Neural crest cell (in vitro differentiated cells): ENCODE measurements around the gene SLC22A6. TPM values are rescaled to one million over a fixed set of nuclear protein-coding genes. Genes with fewer than 3 reads are reported as not detected.

Source experiments
- DNase-seq: peaks from one replicate; pipeline ENCODE4 v3.0.0; 2021; ENCODE audit warnings: low read depth, mixed read lengths, low spot score
- H3K27ac Mint-ChIP-seq: one replicate; pipeline ENCODE4 v1.8.0; 2021; ENCODE audit warnings: mild to moderate bottlenecking, mixed read lengths; ENCODE audit not compliant: unreplicated experiment
- H3K27me3 Mint-ChIP-seq: 2 replicates; pipeline ENCODE4 v1.8.0; 2021; ENCODE audit warnings: low read depth, mild to moderate bottlenecking, mixed read lengths
- H3K36me3 Mint-ChIP-seq: 2 replicates; pipeline ENCODE4 v1.8.0; 2021; ENCODE audit warnings: low read depth, mild to moderate bottlenecking, mixed read lengths
- H3K4me1 Mint-ChIP-seq: 2 replicates; pipeline ENCODE4 v1.8.0; 2021; ENCODE audit warnings: mixed read lengths
- H3K4me3 Mint-ChIP-seq: one replicate; pipeline ENCODE4 v1.8.0; 2021; ENCODE audit warnings: mild to moderate bottlenecking, mixed read lengths
- H3K9me3 Mint-ChIP-seq: 2 replicates; pipeline ENCODE4 v1.8.0; 2021; ENCODE audit warnings: mixed read lengths
- CTCF ChIP-seq: fragments of 200-600 bp; sonication (generic); conservative IDR thresholded peaks from 2 replicates; pipeline ENCODE4 v1.5.0; 2021; ENCODE audit warnings: antibody characterized with exemption, mild to moderate bottlenecking
- total RNA-seq: library from RNA; stranded (reverse); gene quantifications from 2 replicates; pipeline ENCODE4 v1.2.1, GENCODE V29; 2021

The SLC22A6 gene
- total RNA-seq, 1 donor from 2014 or later = not detected

DNA sequence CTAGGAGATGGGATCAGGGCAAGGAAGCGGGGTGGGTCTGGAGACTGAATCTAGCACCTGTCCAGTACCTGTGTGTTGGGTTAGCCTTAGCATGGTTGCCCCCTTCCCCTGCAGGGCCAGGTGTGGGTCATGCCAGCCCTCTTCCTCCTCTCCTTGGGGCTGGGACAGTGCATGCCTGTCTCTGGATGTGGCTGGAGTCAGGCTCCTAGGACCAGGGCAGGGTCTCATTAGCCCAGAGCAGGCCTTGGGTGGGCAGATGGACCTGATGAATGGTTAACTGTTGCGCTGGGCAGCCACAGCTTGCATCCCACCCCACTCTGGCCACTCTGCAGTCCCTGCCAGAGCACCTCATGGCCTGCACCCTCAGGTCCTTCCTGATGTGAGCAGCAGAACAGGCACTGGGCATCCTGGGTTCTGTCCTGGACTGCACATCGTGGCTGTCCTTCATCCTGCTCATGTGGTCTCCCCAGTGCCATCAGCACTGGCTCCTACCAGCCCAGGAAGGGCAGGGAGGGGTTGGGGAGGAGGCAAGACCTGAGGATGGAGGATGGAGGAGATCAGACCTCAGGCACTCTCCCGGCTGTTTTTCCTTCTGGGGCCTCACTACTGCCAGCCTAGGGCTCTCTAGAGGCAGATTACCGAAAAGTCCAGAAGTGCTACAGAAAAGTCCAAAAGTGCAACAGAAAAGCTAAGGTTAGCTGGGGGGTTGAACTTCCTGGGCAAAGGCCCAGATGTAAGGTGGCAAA, 50.8 kb downstream of the SLC22A6 start:
- no peak overlapping the region for H3K4me3 Mint-ChIP-seq
- peaks cover 26% of the 10 kb centered on the region for H3K27me3 Mint-ChIP-seq
- H3K36me3 Mint-ChIP-seq = no peaks in the 10 kb centered on the region
- no peak for TF ChIP-seq CTCF
- H3K27ac Mint-ChIP-seq = no peak overlapping the region
- H3K4me1 Mint-ChIP-seq = peaks cover 2% of the 10 kb centered on the region
- DNase-seq = no peak
- peaks cover 3% of the 10 kb centered on the region for H3K9me3 Mint-ChIP-seq

DNA sequence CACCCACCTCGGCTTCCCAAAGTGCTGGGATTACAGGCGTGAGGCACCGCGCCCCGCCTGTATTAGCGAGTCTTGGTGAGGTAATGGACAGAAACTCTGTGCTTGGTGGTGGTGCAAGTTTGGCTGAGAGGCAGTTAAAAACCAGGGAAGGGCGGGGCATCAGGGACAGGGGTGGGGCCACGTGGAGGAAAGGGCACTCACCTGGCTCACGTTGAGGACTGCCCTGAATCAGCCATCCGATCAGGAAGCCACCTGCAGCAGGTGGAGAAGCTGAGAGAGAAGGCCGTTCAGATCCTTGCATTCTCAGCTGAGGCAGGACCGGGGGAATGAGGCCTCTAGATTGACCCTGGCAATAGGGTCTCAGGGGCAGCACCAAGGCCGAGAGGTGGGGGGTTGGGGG, 51.5 kb downstream of the SLC22A6 start:
- peaks cover 3% of the 10 kb centered on the region for H3K9me3 Mint-ChIP-seq
- peaks cover 32% of the 10 kb centered on the region for H3K27me3 Mint-ChIP-seq
- peaks cover 9% of the 10 kb centered on the region for H3K4me1 Mint-ChIP-seq
- no peaks in the 10 kb centered on the region for H3K36me3 Mint-ChIP-seq
- no peak for DNase-seq
- TF ChIP-seq CTCF = no peak
- no peak overlapping the region for H3K4me3 Mint-ChIP-seq
- H3K27ac Mint-ChIP-seq = no peak overlapping the region

GRCh38 chr11:62931499-62932278, 53.1 kb downstream of the SLC22A6 start:
- Mint-ChIP-seq H3K27me3 (peaks cover 48% of the 10 kb centered on the region), H3K36me3 (no peaks in the 10 kb centered on the region), H3K27ac (no peak overlapping the region), H3K4me1 (peaks cover 18% of the 10 kb centered on the region), H3K4me3 (no peak overlapping the region), H3K9me3 (no peaks in the 10 kb centered on the region)
- no peak for DNase-seq
- TF ChIP-seq CTCF = no peak

GRCh38 chr11:62930666-62931065, 54.1 kb downstream of the SLC22A6 start:
- Mint-ChIP-seq H3K27ac (no peak overlapping the region), H3K4me3 (no peak overlapping the region), H3K9me3 (no peaks in the 10 kb centered on the region), H3K36me3 (no peaks in the 10 kb centered on the region), H3K4me1 (peaks cover 25% of the 10 kb centered on the region), H3K27me3 (peaks cover 59% of the 10 kb centered on the region)
- TF ChIP-seq CTCF = no peak
- no peak for DNase-seq

DNA sequence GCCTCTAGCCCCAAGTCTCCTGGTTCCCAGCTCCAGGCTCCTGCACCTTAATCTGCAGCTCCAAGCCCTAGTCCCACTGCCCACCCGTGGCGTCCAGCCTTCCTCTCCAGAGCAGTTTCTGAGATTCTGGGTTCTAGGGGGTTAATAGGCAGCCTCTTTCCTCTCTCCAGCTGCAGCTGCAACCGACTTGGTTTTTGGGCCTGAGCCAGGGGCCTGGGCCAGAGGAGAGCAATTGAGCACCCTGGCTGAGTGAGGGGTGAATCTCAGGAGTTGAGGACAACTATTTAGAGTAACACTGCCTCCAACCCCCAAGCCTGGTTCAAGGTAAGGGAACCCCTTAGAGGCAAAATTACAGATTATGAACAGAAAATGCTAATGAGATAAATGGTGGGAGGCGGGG, 54.6 kb downstream of the SLC22A6 start:
- no peaks in the 10 kb centered on the region for H3K9me3 Mint-ChIP-seq
- TF ChIP-seq CTCF = no peak
- no peaks in the 10 kb centered on the region for H3K36me3 Mint-ChIP-seq
- H3K27ac Mint-ChIP-seq = no peak overlapping the region
- H3K27me3 Mint-ChIP-seq = peaks cover 64% of the 10 kb centered on the region
- H3K4me3 Mint-ChIP-seq = no peak overlapping the region
- peaks cover 30% of the 10 kb centered on the region for H3K4me1 Mint-ChIP-seq
- no peak for DNase-seq
